Skeletal muscle tissue (tissue), 4 donors: ENCODE results near the gene IKZF4. TPM values are rescaled to one million over a fixed set of nuclear protein-coding genes. Genes with fewer than 3 reads are reported as not detected.

Experiments
- H3K27ac ChIP-seq: one replicate; pipeline ENCODE4 v1.7.0; 2013; ENCODE audit warnings: mild to moderate bottlenecking, low read depth, low read length, inconsistent platforms
- H3K27me3 ChIP-seq, 3 donors: one replicate each; pipeline ENCODE4 v1.7.0; 2013; ENCODE audit warnings: low read length in 3 of 3; ENCODE audit not compliant: control insufficient read depth in 3 of 3, insufficient read depth in 3 of 3
- H3K36me3 ChIP-seq, 3 donors: one replicate each; pipeline ENCODE4 v1.7.0; 2013; ENCODE audit warnings: low read length in 3 of 3; ENCODE audit not compliant: control insufficient read depth in 3 of 3, insufficient read depth in 3 of 3
- H3K4me1 ChIP-seq, 3 donors: one replicate each; pipeline ENCODE4 v1.7.0; 2013; ENCODE audit warnings: low read length in 3 of 3, mild to moderate bottlenecking in 3 of 3; ENCODE audit not compliant: control insufficient read depth in 3 of 3, insufficient read depth in 3 of 3
- H3K4me3 ChIP-seq, 3 donors: one replicate each; pipeline ENCODE4 v1.7.0; 2013; ENCODE audit warnings: low read length in 3 of 3
- H3K9ac ChIP-seq, 3 donors: one replicate each; pipeline ENCODE4 v1.7.0; 2013; ENCODE audit warnings: low read length in 3 of 3, mild to moderate bottlenecking in 3 of 3, moderate library complexity in 2 of 3, low read depth in 1 of 3
- H3K9me3 ChIP-seq, 3 donors: one replicate each; pipeline ENCODE4 v1.7.0; 2013; ENCODE audit warnings: low read length in 3 of 3; ENCODE audit not compliant: control insufficient read depth in 3 of 3
- total RNA-seq: library from RNA; depleted of rRNA; stranded (reverse); fragments of >200 nt; gene quantifications from one replicate; pipeline ENCODE4 v1.2.3, GENCODE V29; 2014
- donor health status: Osteomylitis.

The IKZF4 gene
- total RNA-seq, 1 donor from 2014 or later = 1.6 TPM

DNA sequence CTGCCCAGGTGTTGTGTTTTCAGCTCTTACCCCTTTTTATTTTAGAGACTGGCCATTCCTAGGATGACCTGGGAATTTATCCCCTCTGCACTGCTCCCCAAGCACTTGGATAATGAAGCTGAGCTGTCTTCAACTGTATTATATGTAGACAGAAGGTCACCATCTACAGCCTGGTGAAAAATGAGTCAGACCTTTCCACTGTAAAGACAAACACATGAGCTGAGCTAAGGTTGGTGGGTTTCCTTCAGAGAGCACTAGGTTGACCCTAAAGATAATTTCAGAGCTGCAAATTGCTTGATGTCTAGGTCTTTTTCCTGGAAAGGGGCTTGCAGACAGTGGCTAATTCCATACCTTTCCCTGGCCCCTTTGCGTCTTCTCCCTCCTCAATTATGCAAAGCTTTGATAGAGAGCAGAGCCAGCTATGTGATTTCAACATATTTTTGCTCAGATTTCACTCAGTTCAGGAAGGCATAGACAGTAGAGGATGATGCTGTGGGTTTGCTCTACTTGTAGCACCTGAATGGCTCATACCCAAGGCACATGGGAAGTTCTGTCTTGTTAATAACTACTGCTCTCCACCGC, 9.2 kb upstream of the IKZF4 start:
- Histone ChIP-seq H3K27ac (no peak overlapping the region), H3K4me1 (peaks cover 2 to 9% (median 5%) of the 10 kb centered on the region in 3 donors), H3K4me3 (no peak overlapping the region), H3K27me3 (no peaks in the 10 kb centered on the region), H3K9me3 (no peaks in the 10 kb centered on the region), H3K9ac (no peak overlapping the region), H3K36me3 (peaks cover 3 to 9% (median 4%) of the 10 kb centered on the region in 3 donors)

DNA sequence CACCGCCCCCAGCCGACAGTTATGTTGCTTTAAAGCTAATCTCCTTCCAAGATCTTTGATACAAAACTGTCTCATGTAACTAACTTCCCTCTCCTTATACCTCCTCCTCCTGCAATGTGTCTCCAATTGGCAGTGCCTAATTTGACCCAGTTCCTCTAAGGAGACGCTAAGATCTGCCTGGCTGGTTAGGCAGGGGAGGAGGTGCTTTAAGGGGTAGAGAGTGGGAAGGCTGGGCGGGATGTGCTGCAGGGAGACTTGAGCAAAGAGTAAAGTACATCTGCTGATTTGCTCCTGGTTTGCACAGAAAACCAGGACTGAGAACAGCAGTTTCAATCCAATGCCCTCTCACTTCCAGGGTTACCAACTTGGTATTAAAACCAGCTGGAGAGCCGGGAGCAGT, 7.4 kb upstream of the IKZF4 start:
- Histone ChIP-seq H3K9me3 (no peaks in the 10 kb centered on the region), H3K36me3 (peaks cover 4 to 14% (median 5%) of the 10 kb centered on the region in 3 donors), H3K4me1 (no peaks in the 10 kb centered on the region), H3K4me3 (no peak overlapping the region), H3K27ac (no peak overlapping the region), H3K9ac (no peak overlapping the region), H3K27me3 (no peaks in the 10 kb centered on the region)

DNA sequence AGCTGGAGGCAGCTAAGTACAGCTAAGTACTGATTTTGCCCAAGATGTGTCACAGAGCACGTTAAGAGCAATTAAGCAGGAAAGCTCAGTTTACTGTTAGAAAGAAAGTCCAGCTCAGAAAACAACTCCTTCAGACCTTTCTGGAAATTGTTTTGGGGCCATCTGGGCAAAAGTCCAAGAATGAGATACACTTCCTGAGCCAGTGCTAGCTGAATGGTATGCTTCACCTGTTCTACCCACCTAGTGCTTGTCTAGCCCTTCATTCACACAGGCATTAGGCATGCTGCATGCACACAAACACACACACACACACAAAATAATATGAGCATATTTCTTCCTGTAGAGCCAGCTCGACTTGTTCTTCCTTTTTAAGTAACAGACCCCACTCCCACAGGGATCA, 6.6 kb upstream of the IKZF4 start:
- Histone ChIP-seq H3K9ac (no peak overlapping the region), H3K27me3 (no peaks in the 10 kb centered on the region), H3K9me3 (no peaks in the 10 kb centered on the region), H3K4me1 (no peaks in the 10 kb centered on the region), H3K36me3 (peaks cover 5 to 14% (median 5%) of the 10 kb centered on the region in 3 donors), H3K4me3 (no peak overlapping the region), H3K27ac (no peak overlapping the region)

DNA sequence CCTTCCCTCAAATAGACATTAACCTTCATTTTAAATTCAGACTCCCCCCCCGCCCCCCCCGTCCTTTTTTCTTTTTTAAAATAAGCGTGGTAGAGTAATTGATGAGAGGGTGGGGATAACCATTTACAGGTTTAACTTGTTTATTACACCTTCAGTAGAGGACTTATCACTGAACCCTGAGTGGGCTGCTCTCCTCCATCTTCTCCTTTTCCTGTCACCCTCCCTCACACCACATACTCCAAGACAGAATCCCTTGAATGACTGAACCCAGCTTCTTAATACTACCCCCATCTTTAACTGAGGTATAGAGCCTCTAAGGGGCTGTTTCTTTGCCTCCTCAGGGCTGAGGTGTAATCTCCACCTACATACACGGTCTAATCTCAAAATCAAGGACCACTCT, 3.7 kb upstream of the IKZF4 start:
- Histone ChIP-seq H3K27ac (no peak overlapping the region), H3K4me3 (no peak overlapping the region), H3K9me3 (no peaks in the 10 kb centered on the region), H3K36me3 (peaks cover 4 to 17% (median 6%) of the 10 kb centered on the region in 3 donors), H3K4me1 (no peaks in the 10 kb centered on the region), H3K9ac (no peak overlapping the region), H3K27me3 (no peaks in the 10 kb centered on the region)

DNA sequence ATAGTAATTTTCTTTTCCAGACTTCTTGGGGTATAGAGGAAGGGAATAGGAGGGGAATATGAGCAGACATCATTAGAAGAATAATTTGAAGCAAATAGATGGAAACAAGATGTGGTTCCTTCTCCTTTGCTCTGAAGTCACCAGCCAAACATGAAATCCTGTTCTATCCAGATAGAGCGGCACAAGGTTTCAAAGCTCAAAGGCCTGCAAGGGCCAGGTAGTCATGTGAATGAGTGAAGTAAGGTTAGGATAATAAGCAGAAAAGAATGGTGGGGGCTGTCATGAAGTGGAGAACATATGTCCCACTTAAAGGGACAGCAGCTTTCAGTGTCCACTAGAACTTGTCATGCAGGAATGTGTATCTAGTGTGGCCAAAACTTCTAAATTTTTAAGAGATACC, 2.5 kb upstream of the IKZF4 start:
- no peaks in the 10 kb centered on the region for H3K27me3 ChIP-seq
- no peak overlapping the region for H3K4me3 ChIP-seq
- H3K4me1 ChIP-seq = no peaks in the 10 kb centered on the region
- H3K9ac ChIP-seq = no peak overlapping the region
- H3K9me3 ChIP-seq = no peaks in the 10 kb centered on the region
- H3K36me3 ChIP-seq = peaks cover 4 to 17% (median 6%) of the 10 kb centered on the region in 3 donors
- no peak overlapping the region for H3K27ac ChIP-seq

DNA sequence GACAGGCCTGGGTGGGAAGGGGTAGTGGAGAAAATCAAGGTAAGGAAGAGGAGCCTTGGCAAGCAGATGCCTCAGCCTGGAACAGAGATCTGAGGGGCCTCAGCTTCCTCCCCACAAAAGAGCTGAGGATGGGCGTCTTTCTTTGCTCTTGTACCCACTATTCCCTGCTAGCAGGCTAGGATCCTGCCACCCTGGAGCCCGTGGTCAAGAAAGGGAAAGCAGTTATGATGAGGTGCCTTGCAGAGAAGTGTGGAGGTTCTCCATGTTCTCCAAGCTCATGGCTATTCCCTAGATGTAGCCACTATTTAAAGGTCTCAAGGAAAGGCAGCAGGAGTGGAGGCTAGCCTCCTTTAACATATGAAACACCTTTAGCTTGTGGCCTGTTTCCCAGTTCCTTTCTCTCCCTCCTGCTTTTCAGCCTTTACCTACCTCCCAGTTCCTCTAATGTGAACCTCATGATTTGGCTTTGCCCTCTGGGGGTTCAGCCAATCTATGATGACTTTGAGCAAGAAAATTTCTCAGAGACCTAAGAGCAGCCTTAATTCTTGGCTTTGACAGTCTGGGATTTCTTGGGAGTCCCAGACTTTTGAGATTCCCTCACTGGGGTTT, 1.1 kb downstream of the IKZF4 start:
- no peaks in the 10 kb centered on the region for H3K27me3 ChIP-seq
- H3K27ac ChIP-seq = no peak overlapping the region
- H3K4me1 ChIP-seq = no peaks in the 10 kb centered on the region
- H3K9me3 ChIP-seq = no peaks in the 10 kb centered on the region
- no peak overlapping the region for H3K4me3 ChIP-seq
- peaks cover 7 to 28% (median 18%) of the 10 kb centered on the region in 3 donors for H3K36me3 ChIP-seq
- no peak overlapping the region for H3K9ac ChIP-seq

DNA sequence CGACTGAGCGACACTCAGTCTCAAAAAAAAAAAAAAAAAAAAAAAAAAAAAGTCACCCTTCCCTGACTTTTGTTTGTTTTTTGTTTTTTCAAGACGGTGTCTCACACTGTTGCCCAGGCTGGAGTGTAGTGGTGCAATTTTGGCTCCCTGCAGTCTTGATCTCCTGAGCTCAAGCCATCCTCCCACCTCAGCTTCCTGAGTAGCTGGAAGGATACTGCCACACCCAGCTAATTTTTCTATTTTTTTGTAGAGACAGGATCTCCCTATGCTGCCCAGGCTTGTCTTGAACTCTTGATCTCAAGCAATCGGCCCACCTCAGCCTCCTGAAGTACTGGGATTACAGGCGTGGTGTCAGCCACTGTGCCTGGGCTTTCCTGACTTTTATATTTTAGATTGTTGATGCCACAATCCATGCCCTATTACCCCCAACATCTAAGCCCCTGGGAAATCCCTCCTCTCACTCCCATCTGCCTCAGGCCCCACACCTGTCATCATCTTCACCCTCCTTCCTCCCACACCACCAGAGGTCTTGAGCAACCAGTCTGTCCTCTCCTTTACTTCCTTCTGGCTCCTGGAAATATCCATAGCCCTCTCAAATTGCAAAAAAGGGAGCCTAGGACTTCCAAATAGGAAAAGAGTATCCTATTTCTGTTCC, 7.8 kb downstream of the IKZF4 start:
- Histone ChIP-seq H3K36me3 (peaks cover 26 to 48% (median 38%) of the 10 kb centered on the region in 3 donors), H3K9ac (no peak overlapping the region)

DNA sequence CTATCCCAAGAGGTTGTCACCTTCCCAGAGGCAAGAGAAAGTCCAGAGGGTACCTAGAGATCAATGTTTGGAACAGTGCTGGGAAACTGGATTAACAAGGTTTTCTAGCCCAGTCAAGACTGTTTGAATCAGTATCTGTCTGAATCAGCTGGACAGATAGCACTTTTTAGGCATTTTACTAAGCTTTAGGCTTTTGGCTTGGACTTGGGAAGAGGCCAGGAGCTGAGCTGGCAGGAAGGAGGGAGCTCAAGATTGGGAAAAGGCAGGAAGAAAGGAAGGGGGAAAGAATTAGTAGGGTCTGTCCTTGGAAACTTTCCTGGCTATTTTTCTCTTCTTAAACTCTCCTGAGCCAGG, 8.3 kb downstream of the IKZF4 start:
- Histone ChIP-seq H3K36me3 (peaks cover 26 to 49% (median 38%) of the 10 kb centered on the region in 3 donors), H3K27ac (no peak overlapping the region), H3K4me3 (no peak overlapping the region), H3K27me3 (no peaks in the 10 kb centered on the region), H3K9me3 (no peaks in the 10 kb centered on the region), H3K4me1 (no peaks in the 10 kb centered on the region), H3K9ac (no peak overlapping the region)

More for the DNA sequence above, 7.8 kb downstream of the IKZF4 start:
- Histone ChIP-seq H3K27me3 (no peaks in the 10 kb centered on the region), H3K4me1 (no peaks in the 10 kb centered on the region), H3K4me3 (no peak overlapping the region), H3K9me3 (no peaks in the 10 kb centered on the region), H3K27ac (no peak overlapping the region)

DNA sequence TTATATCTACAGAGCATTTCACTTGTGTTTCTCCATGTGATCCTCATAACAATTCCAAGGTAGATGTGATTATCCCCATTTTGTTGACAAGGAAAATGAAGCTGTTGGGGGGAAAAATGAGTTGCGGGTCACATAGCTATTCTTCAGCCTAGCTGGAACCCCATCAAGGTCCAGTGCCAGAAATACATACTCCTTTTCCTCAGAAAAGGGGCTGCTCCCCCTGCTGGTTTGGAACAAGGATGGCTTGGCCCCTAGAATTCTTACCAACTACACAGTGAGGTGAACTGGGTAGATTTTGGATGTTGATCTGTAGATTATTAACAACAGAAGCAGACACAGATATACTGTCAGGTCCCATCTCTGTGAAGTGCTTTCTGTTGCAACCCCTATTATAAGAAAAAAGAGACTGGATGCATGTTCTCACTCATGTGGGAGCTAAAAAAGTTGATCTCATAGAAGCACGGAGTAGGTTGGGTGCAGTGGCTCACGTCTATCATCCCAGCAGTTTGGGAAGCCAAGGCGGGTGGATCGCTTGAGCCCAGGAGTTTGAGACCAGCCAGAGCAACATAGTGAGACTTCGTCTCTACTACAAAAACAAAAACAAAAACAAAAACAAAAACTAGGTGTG, 8.9 kb downstream of the IKZF4 start:
- Histone ChIP-seq H3K9ac (no peak overlapping the region), H3K4me1 (no peaks in the 10 kb centered on the region), H3K36me3 (peaks cover 31 to 54% (median 41%) of the 10 kb centered on the region in 3 donors), H3K9me3 (no peaks in the 10 kb centered on the region), H3K27me3 (no peaks in the 10 kb centered on the region), H3K27ac (no peak overlapping the region), H3K4me3 (no peak overlapping the region)

DNA sequence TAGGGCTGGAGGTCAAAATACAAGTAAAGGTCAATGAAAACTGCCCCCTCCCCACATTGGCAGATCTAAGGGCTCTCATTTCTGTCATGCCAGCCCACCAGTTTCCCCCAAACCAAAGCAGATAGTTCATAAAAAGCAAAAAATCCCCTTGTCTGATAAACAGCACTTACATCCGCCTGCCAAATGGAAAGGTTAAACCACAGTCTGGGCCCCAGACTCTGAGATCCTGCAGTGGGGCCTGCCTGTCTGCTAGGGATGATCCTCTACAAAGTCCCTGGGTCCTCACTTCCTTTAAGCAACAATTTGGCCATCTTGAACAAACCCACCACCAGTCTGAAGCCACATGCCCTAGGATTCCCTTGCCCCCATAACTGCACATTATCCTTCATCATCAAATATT, 11.1 kb downstream of the IKZF4 start:
- Histone ChIP-seq H3K36me3 (peaks cover 34 to 61% (median 43%) of the 10 kb centered on the region in 3 donors), H3K27ac (no peak overlapping the region), H3K9me3 (no peaks in the 10 kb centered on the region), H3K4me1 (no peaks in the 10 kb centered on the region), H3K9ac (no peak overlapping the region), H3K4me3 (no peak overlapping the region), H3K27me3 (no peaks in the 10 kb centered on the region)
